ENCODE measurements around the gene NCOR2.

The NCOR2 gene

GRCh38 chr12:124579921-124580517, 12.6 kb upstream of the NCOR2 start:
- TF ChIP-seq FOXK2 (IDR thresholded peaks at IDR 0.05) (no peak), LEF1 (IDR thresholded peaks at IDR 0.05; ENCODE audit: borderline replicate concordance) (no peak), TARDBP (IDR thresholded peaks at IDR 0.05) (no peak)
- POLR2A ChIA-PET: no interaction called here
- no peak for DNase-seq (ENCODE audit: extremely low spot score)
- CTCF ChIA-PET: no interaction called here

- ChIA-PET POLR2A (interaction anchor here (0.9 kb wide), 1 partner anchor 13 kb away, joined by 3 read pairs; no protein-coding TSS in a partner anchor), CTCF (no interaction called here)
- no peak for DNase-seq (ENCODE audit: extremely low spot score)
- no peak for TF ChIP-seq ZNF384 (IDR thresholded peaks at IDR 0.05)
- TF ChIP-seq HDGF (IDR thresholded peaks at IDR 0.05; ENCODE audit: borderline replicate concordance): no peak
- no peak for TF ChIP-seq SP1 (IDR thresholded peaks at IDR 0.05)
- TF ChIP-seq FOXM1 (IDR thresholded peaks at IDR 0.05; ENCODE audit: borderline replicate concordance): no peak
- no peak for TF ChIP-seq NFRKB (IDR thresholded peaks at IDR 0.05)
- TF ChIP-seq BHLHE40 (IDR thresholded peaks at IDR 0.05; ENCODE audit: borderline replicate concordance): no peak
- TF ChIP-seq LEF1 (IDR thresholded peaks at IDR 0.05; ENCODE audit: borderline replicate concordance): no peak
- TF ChIP-seq FOXK2 (IDR thresholded peaks at IDR 0.05): no peak
- TF ChIP-seq CTBP1 (IDR thresholded peaks at IDR 0.05; ENCODE audit: borderline replicate concordance): no peak
- no peak for TF ChIP-seq TARDBP (IDR thresholded peaks at IDR 0.05)
- TF ChIP-seq FOXA1 (IDR thresholded peaks at IDR 0.05): no peak
- TF ChIP-seq SUZ12 (IDR thresholded peaks at IDR 0.05): no peak
- no peak for TF ChIP-seq ARNT (IDR thresholded peaks at IDR 0.05)
- TF ChIP-seq ELF4 (IDR thresholded peaks at IDR 0.05): no peak
- TF ChIP-seq PKNOX1 (IDR thresholded peaks at IDR 0.05): no peak
- TF ChIP-seq L3MBTL2 (conservative IDR thresholded peaks at IDR 0.05): no peak
Measured at GRCh38 chr12:124578854-124579253, 11.4 kb upstream of the NCOR2 start.

- ChIA-PET CTCF (no interaction called here), POLR2A (interaction anchor here (0.9 kb wide), 1 partner anchor 12 kb away, joined by 3 read pairs; no protein-coding TSS in a partner anchor)
- no peak for DNase-seq (ENCODE audit: extremely low spot score)
- TF ChIP-seq TARDBP (IDR thresholded peaks at IDR 0.05) (no peak), BHLHE40 (IDR thresholded peaks at IDR 0.05; ENCODE audit: borderline replicate concordance) (no peak), L3MBTL2 (conservative IDR thresholded peaks at IDR 0.05) (no peak), ZNF384 (IDR thresholded peaks at IDR 0.05) (no peak), FOXK2 (IDR thresholded peaks at IDR 0.05) (no peak), ARNT (IDR thresholded peaks at IDR 0.05) (no peak)
Measured at GRCh38 chr12:124578445-124578844, 11.0 kb upstream of the NCOR2 start.

- POLR2A ChIA-PET: interaction anchor here (0.6 kb wide), 1 partner anchor 12 kb away, joined by 3 read pairs; no protein-coding TSS in a partner anchor
- TF ChIP-seq ZNF384 (IDR thresholded peaks at IDR 0.05): no peak
- TF ChIP-seq ELF4 (IDR thresholded peaks at IDR 0.05): no peak
- no peak for TF ChIP-seq SUZ12 (IDR thresholded peaks at IDR 0.05)
- TF ChIP-seq ARNT (IDR thresholded peaks at IDR 0.05): no peak
- no peak for TF ChIP-seq HDGF (IDR thresholded peaks at IDR 0.05; ENCODE audit: borderline replicate concordance)
- TF ChIP-seq NFRKB (IDR thresholded peaks at IDR 0.05): no peak
- TF ChIP-seq PKNOX1 (IDR thresholded peaks at IDR 0.05): no peak
- TF ChIP-seq SP1 (IDR thresholded peaks at IDR 0.05): no peak
- TF ChIP-seq L3MBTL2 (conservative IDR thresholded peaks at IDR 0.05): no peak
- TF ChIP-seq FOXK2 (IDR thresholded peaks at IDR 0.05): no peak
- TF ChIP-seq FOXA1 (IDR thresholded peaks at IDR 0.05): no peak
- no peak for TF ChIP-seq LEF1 (IDR thresholded peaks at IDR 0.05; ENCODE audit: borderline replicate concordance)
- no peak for TF ChIP-seq CTBP1 (IDR thresholded peaks at IDR 0.05; ENCODE audit: borderline replicate concordance)
- TF ChIP-seq BHLHE40 (IDR thresholded peaks at IDR 0.05; ENCODE audit: borderline replicate concordance): no peak
- TF ChIP-seq FOXM1 (IDR thresholded peaks at IDR 0.05; ENCODE audit: borderline replicate concordance): no peak
- no peak for TF ChIP-seq TARDBP (IDR thresholded peaks at IDR 0.05)
- CTCF ChIA-PET: no interaction called here
- no peak for DNase-seq (ENCODE audit: extremely low spot score)
Measured at GRCh38 chr12:124577986-124578385, 10.6 kb upstream of the NCOR2 start.

- POLR2A ChIA-PET: no interaction called here
- no peak for TF ChIP-seq SUZ12 (IDR thresholded peaks at IDR 0.05)
- no peak for TF ChIP-seq BHLHE40 (IDR thresholded peaks at IDR 0.05; ENCODE audit: borderline replicate concordance)
- no peak for TF ChIP-seq HDGF (IDR thresholded peaks at IDR 0.05; ENCODE audit: borderline replicate concordance)
- TF ChIP-seq PKNOX1 (IDR thresholded peaks at IDR 0.05): no peak
- no peak for TF ChIP-seq TARDBP (IDR thresholded peaks at IDR 0.05)
- no peak for TF ChIP-seq SP1 (IDR thresholded peaks at IDR 0.05)
- no peak for TF ChIP-seq LEF1 (IDR thresholded peaks at IDR 0.05; ENCODE audit: borderline replicate concordance)
- no peak for TF ChIP-seq L3MBTL2 (conservative IDR thresholded peaks at IDR 0.05)
- TF ChIP-seq ELF4 (IDR thresholded peaks at IDR 0.05): no peak
- TF ChIP-seq FOXA1 (IDR thresholded peaks at IDR 0.05): no peak
- DNase-seq (ENCODE audit: extremely low spot score): no peak
- CTCF ChIA-PET: no interaction called here
Measured at GRCh38 chr12:124577374-124577773, 10.0 kb upstream of the NCOR2 start.

- ChIA-PET CTCF (no interaction called here), POLR2A (no interaction called here)
- no peak for DNase-seq (ENCODE audit: extremely low spot score)
- TF ChIP-seq NFRKB (IDR thresholded peaks at IDR 0.05) (no peak), L3MBTL2 (conservative IDR thresholded peaks at IDR 0.05) (no peak), SP1 (IDR thresholded peaks at IDR 0.05) (no peak), HDGF (IDR thresholded peaks at IDR 0.05; ENCODE audit: borderline replicate concordance) (no peak), FOXM1 (IDR thresholded peaks at IDR 0.05; ENCODE audit: borderline replicate concordance) (no peak), CTBP1 (IDR thresholded peaks at IDR 0.05; ENCODE audit: borderline replicate concordance) (no peak), ELF4 (IDR thresholded peaks at IDR 0.05) (no peak), SUZ12 (IDR thresholded peaks at IDR 0.05) (no peak), LEF1 (IDR thresholded peaks at IDR 0.05; ENCODE audit: borderline replicate concordance) (no peak), FOXK2 (IDR thresholded peaks at IDR 0.05) (no peak), FOXA1 (IDR thresholded peaks at IDR 0.05) (no peak), ARNT (IDR thresholded peaks at IDR 0.05) (no peak), BHLHE40 (IDR thresholded peaks at IDR 0.05; ENCODE audit: borderline replicate concordance) (no peak)
Measured at GRCh38 chr12:124576061-124576650, 8.7 kb upstream of the NCOR2 start.
